Naive thymus-derived CD4-positive, alpha-beta T cell (primary cell): ENCODE results near the gene GMIP. TPM values are rescaled to one million over a fixed set of nuclear protein-coding genes. Genes with fewer than 3 reads are reported as not detected.
"Not testable (repeated sequence)": the region's sequence is repeated elsewhere in the genome, so short reads cannot be mapped to it uniquely, and the experiment has no call there.

Experiments
- ATAC-seq: fragments of 150-1000 bp; cut with Tn5 transposase; 2 replicates; pipeline ENCODE4 v1.10.0; 2021; ENCODE audit warnings: mild to moderate bottlenecking, moderate library complexity
- CTCF ChIA-PET: fragments of 350-600 bp; sonication (Branson Sonifier 250); formaldehyde crosslinking; loops from one replicate; lab custom pipeline; 2021; ENCODE audit warnings: antibody characterized with exemption; lab: Charles Lee
- POLR2A ChIA-PET: fragments of 350-600 bp; sonication (Branson Sonifier 250); formaldehyde crosslinking; loops from one replicate; lab custom pipeline; 2021; ENCODE audit warnings: antibody characterized with exemption, inconsistent platforms; lab: Charles Lee
- DNase-seq, 9 donors: peaks; one replicate each; pipeline versions ENCODE4 v3.0.0 to v3.0.0-alpha.2; 2020 to 2022; ENCODE audit warnings: mixed read lengths in 1 of 9
- H3K27ac ChIP-seq: one replicate; pipeline ENCODE4 v1.7.0; 2013; ENCODE audit warnings: mild to moderate bottlenecking, low read depth, low read length, moderate library complexity
- H3K27me3 ChIP-seq, 2 donors: one replicate each; pipeline ENCODE4 v1.7.0; 2013; ENCODE audit warnings: low read length in 2 of 2, mild to moderate bottlenecking in 2 of 2, moderate library complexity in 2 of 2; ENCODE audit not compliant: control insufficient read depth in 2 of 2, insufficient read depth in 2 of 2
- H3K36me3 ChIP-seq, 3 experiments: 1 replicate in 2 of 3; 2 replicates in 1 of 3; pipeline ENCODE4 v1.7.0; 2013; ENCODE audit warnings: low read length in 3 of 3, mild to moderate bottlenecking in 3 of 3, moderate library complexity in 1 of 3; ENCODE audit not compliant: insufficient read depth in 3 of 3, control insufficient read depth in 2 of 3
- H3K4me1 ChIP-seq, 2 donors: one replicate each; pipeline ENCODE4 v1.7.0; 2013; ENCODE audit warnings: low read length in 2 of 2, mild to moderate bottlenecking in 2 of 2, moderate library complexity in 1 of 2; ENCODE audit not compliant: control insufficient read depth in 2 of 2, insufficient read depth in 2 of 2
- H3K4me3 ChIP-seq: 2 replicates; pipeline ENCODE4 v1.7.0; 2013; ENCODE audit warnings: mild to moderate bottlenecking, low read length
- H3K9me3 ChIP-seq, 3 experiments: 1 replicate in 2 of 3; 2 replicates in 1 of 3; pipeline ENCODE4 v1.7.0; 2013; ENCODE audit warnings: low read length in 3 of 3; ENCODE audit not compliant: control insufficient read depth in 2 of 3
- H3K27ac Mint-ChIP-seq, 9 donors: one replicate each; pipeline ENCODE4 v1.8.0; 2020 to 2022; ENCODE audit warnings: mixed read lengths in 9 of 9, mild to moderate bottlenecking in 8 of 9, moderate library complexity in 5 of 9, inconsistent platforms in 2 of 9
- H3K27me3 Mint-ChIP-seq, 5 donors: one replicate each; pipeline ENCODE4 v1.8.0; 2021 to 2022; ENCODE audit warnings: mixed read lengths in 5 of 5, mild to moderate bottlenecking in 1 of 5
- H3K36me3 Mint-ChIP-seq, 5 donors: one replicate each; pipeline ENCODE4 v1.8.0; 2020 to 2022; ENCODE audit warnings: mixed read lengths in 5 of 5, mild to moderate bottlenecking in 3 of 5, inconsistent platforms in 1 of 5
- H3K4me1 Mint-ChIP-seq, 7 donors: one replicate each; pipeline ENCODE4 v1.8.0; 2020 to 2022; ENCODE audit warnings: mixed read lengths in 7 of 7, mild to moderate bottlenecking in 3 of 7, inconsistent platforms in 1 of 7
- H3K4me3 Mint-ChIP-seq, 10 donors: one replicate each; pipeline ENCODE4 v1.8.0; 2020 to 2022; ENCODE audit warnings: mild to moderate bottlenecking in 10 of 10, mixed read lengths in 10 of 10, moderate library complexity in 6 of 10, inconsistent platforms in 2 of 10
- H3K9me3 Mint-ChIP-seq, 11 donors: one replicate each; pipeline ENCODE4 v1.8.0; 2020 to 2022; ENCODE audit warnings: mixed read lengths in 11 of 11, mild to moderate bottlenecking in 4 of 11, inconsistent platforms in 1 of 11, moderate library complexity in 1 of 11
- intact Hi-C, 2 donors: fragments of 100-400 bp; cut with micrococcal nuclease; formaldehyde crosslinking; loops; one replicate each; pipeline ENCODE4 v1.15.1; 2023
- polyA plus RNA-seq, 2 donors: library from polyadenylated mRNA; unstranded; fragments of 300-500 nt; fragmentation: Illumina TruSeq; gene quantifications; one replicate each; pipeline ENCODE4 v1.2.3, GENCODE V29; 2021
- total RNA-seq, 6 experiments: library from RNA in 5 of 6; stranded (reverse) in 5 of 6; gene quantifications; 1 replicate in 5 of 6; 2 replicates in 1 of 6; pipeline ENCODE4 v1.2.3 and lab custom pipeline; 2021 to 2026

Gene GMIP, protein sequence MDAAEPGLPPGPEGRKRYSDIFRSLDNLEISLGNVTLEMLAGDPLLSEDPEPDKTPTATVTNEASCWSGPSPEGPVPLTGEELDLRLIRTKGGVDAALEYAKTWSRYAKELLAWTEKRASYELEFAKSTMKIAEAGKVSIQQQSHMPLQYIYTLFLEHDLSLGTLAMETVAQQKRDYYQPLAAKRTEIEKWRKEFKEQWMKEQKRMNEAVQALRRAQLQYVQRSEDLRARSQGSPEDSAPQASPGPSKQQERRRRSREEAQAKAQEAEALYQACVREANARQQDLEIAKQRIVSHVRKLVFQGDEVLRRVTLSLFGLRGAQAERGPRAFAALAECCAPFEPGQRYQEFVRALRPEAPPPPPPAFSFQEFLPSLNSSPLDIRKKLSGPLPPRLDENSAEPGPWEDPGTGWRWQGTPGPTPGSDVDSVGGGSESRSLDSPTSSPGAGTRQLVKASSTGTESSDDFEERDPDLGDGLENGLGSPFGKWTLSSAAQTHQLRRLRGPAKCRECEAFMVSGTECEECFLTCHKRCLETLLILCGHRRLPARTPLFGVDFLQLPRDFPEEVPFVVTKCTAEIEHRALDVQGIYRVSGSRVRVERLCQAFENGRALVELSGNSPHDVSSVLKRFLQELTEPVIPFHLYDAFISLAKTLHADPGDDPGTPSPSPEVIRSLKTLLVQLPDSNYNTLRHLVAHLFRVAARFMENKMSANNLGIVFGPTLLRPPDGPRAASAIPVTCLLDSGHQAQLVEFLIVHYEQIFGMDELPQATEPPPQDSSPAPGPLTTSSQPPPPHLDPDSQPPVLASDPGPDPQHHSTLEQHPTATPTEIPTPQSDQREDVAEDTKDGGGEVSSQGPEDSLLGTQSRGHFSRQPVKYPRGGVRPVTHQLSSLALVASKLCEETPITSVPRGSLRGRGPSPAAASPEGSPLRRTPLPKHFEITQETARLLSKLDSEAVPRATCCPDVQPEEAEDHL
- total RNA-seq (100 to 1,000 TPM in 3 of 5 experiments, 10 to 100 TPM in 2; 97.2 to 141 (median 109) TPM), polyA plus RNA-seq (10 to 100 TPM; 32.9 to 68.6 TPM), total RNA-seq (lab: John Stamatoyannopoulos, UW) (115 reads per million, percentile 87 among the genes with 10 or more reads in this experiment)

GRCh38 chr19:19643158-19644053 lies at the start of gene GMIP:
GMIP (minus strand) TSS chr19:19643657; CDS start chr19:19643529, 128 bp downstream.
- DNase-seq (peak; percentile 82 to 91 (median 88)), ATAC-seq (peak; percentile 94)
- Histone ChIP-seq H3K9me3 (no peaks in the 10 kb centered on the region), H3K36me3 (peaks cover 0 to 72% (median 7%) of the 10 kb centered on the region in 3 experiments), H3K27ac (peak within 1 kb of the TSS; percentile 89), H3K4me1 (peaks cover 10 to 18% of the 10 kb centered on the region in 2 donors), H3K4me3 (peak within 1 kb of the TSS; percentile 82), H3K27me3 (no peaks in the 10 kb centered on the region)
- intact Hi-C loops = loop anchor here (1.0 to 5.0 kb wide), 12 partner anchors 15 to 316 kb away; partner anchors contain the start of genes ATP13A1 (in 2 of the 2), LPAR2 (in 2 of the 2), PBX4 (in 2 of the 2) and ZNF101 (in 1 of the 2)
- ChIA-PET CTCF (interaction anchor here (0.7 to 1.6 kb wide), 7 partner anchors 26 to 314 kb away, joined by 3 to 25 read pairs (median 5); partner anchors contain the start of genes YJEFN3 and ZNF101), POLR2A (interaction anchor here (0.7 to 3.2 kb wide), 19 partner anchors 10 to 222 kb away, joined by 3 to 30 read pairs (median 4); partner anchors contain the start of genes ATP13A1, YJEFN3, ZNF101 and ZNF253)
- H3K36me3 Mint-ChIP-seq = peaks cover 0 to 21% (median under 1%) of the 10 kb centered on the region in 5 donors
- no peaks in the 10 kb centered on the region for H3K27me3 Mint-ChIP-seq
- H3K9me3 Mint-ChIP-seq = no peaks in the 10 kb centered on the region
- peak within 1 kb of the TSS; percentile 88 to 98 (median 97) for H3K27ac Mint-ChIP-seq
- peak within 1 kb of the TSS; percentile 93 to 100 (median 98) for H3K4me3 Mint-ChIP-seq
- peaks cover 12 to 25% (median 18%) of the 10 kb centered on the region in 7 donors for H3K4me1 Mint-ChIP-seq

GRCh38 chr19:19691683-19692082 lies 48.2 kb upstream of the GMIP start:
- ChIA-PET POLR2A (interaction anchor here (0.8 to 1.6 kb wide), 5 partner anchors 10 to 28 kb away, joined by 3 to 7 read pairs (median 4); no protein-coding TSS in a partner anchor), CTCF (no interaction called here)
- H3K4me1 ChIP-seq = no peaks in the 10 kb centered on the region
- no peaks in the 10 kb centered on the region for H3K27me3 Mint-ChIP-seq
- H3K9me3 ChIP-seq = peaks cover 0 to 19% (median 0%) of the 10 kb centered on the region in 3 experiments
- no peak overlapping the region for H3K4me3 Mint-ChIP-seq
- DNase-seq (no peak), ATAC-seq (no peak)
- H3K9me3 Mint-ChIP-seq = peaks cover 0 to 42% (median 15%) of the 10 kb centered on the region in 11 donors
- H3K36me3 ChIP-seq = no peaks in the 10 kb centered on the region
- H3K4me1 Mint-ChIP-seq = no peaks in the 10 kb centered on the region
- H3K27ac Mint-ChIP-seq = no peak overlapping the region
- H3K4me3 ChIP-seq = no peak overlapping the region
- H3K27me3 ChIP-seq = no peaks in the 10 kb centered on the region
- no peak overlapping the region for H3K27ac ChIP-seq
- H3K36me3 Mint-ChIP-seq = peaks cover under 1 to 28% (median 10%) of the 10 kb centered on the region in 5 donors
- intact Hi-C loops = no loop called here

DNA sequence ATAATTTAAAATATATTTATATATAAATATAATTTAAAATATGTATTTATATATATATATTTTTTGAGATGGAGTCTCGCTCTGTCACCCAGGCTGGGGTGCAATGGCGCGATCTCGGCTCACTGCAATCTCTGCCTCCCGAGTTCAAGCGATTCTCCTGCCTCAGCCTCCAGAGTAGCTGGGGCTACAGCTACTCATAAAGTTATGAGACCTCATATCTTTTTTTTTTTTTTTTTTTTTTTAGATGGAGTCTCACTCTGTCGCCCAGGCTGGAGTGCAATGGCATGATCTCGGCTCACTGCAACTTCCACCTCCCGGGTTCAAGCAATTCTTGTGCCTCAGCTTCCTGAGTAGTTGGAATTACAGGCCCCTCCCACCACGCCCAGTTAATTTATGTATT lies 45.6 kb upstream of the GMIP start:
- H3K27ac Mint-ChIP-seq, DNase-seq, ATAC-seq, intact Hi-C loops, H3K36me3 ChIP-seq, H3K4me1 ChIP-seq, H3K4me1 Mint-ChIP-seq, H3K27me3 ChIP-seq, CTCF ChIA-PET, H3K27me3 Mint-ChIP-seq, H3K4me3 Mint-ChIP-seq, H3K27ac ChIP-seq, H3K4me3 ChIP-seq: not testable (repeated sequence)
- POLR2A ChIA-PET = interaction anchor here (1.1 to 1.5 kb wide), 3 partner anchors 20 to 24 kb away, joined by 3 to 5 read pairs (median 5); partner anchors contain the start of gene ZNF101
- H3K36me3 Mint-ChIP-seq = peaks cover 4 to 48% (median 20%) of the 10 kb centered on the region in 5 donors
- H3K9me3 Mint-ChIP-seq = peaks cover 0 to 52% (median 25%) of the 10 kb centered on the region in 11 donors
- H3K9me3 ChIP-seq = peaks cover 0 to 36% (median 0%) of the 10 kb centered on the region in 3 experiments

- intact Hi-C loops = loop anchor here in 1 of 2 donors (2.0 kb wide), 1 partner anchor 18 kb away; the partner anchor contains the start of gene ZNF101
- H3K27me3 Mint-ChIP-seq = no peaks in the 10 kb centered on the region
These were observed 43.6 kb upstream of the GMIP start for GRCh38 chr19:19687090-19687489.

GRCh38 chr19:19686580-19686979 lies 43.1 kb upstream of the GMIP start:
- ChIA-PET POLR2A (interaction anchor here (0.6 to 4.8 kb wide), 13 partner anchors 8 to 181 kb away, joined by 3 to 74 read pairs (median 4); partner anchors contain the start of genes ATP13A1, ZNF101 and ZNF14), CTCF (no interaction called here)
- no peaks in the 10 kb centered on the region for H3K27me3 ChIP-seq
- H3K4me1 ChIP-seq = no peaks in the 10 kb centered on the region
- no peak for ATAC-seq
- H3K27me3 Mint-ChIP-seq = no peaks in the 10 kb centered on the region
- intact Hi-C loops = loop anchor here in 1 of 2 donors (2.0 kb wide), 1 partner anchor 18 kb away; the partner anchor contains the start of gene ZNF101
- H3K27ac ChIP-seq = no peak overlapping the region
- H3K27ac Mint-ChIP-seq = no peak overlapping the region
- H3K9me3 ChIP-seq = peaks cover 0 to 51% (median 12%) of the 10 kb centered on the region in 3 experiments
- peaks cover 0 to 8% (median 0%) of the 10 kb centered on the region in 3 experiments for H3K36me3 ChIP-seq
- H3K9me3 Mint-ChIP-seq = peaks cover 0 to 65% (median 38%) of the 10 kb centered on the region in 11 donors
- H3K4me1 Mint-ChIP-seq = peaks cover 0 to 4% (median 0%) of the 10 kb centered on the region in 7 donors
- H3K36me3 Mint-ChIP-seq = peaks cover 14 to 64% (median 35%) of the 10 kb centered on the region in 5 donors
- H3K4me3 ChIP-seq = no peak overlapping the region
- no peak overlapping the region for H3K4me3 Mint-ChIP-seq
- DNase-seq = peak in 1 of 9 donors; percentile 34

More at GRCh38 chr19:19687090-19687489, 43.6 kb upstream of the GMIP start:
- Histone ChIP-seq H3K36me3 (peaks cover 0 to 7% (median 0%) of the 10 kb centered on the region in 3 experiments), H3K4me1 (no peaks in the 10 kb centered on the region), H3K27me3 (no peaks in the 10 kb centered on the region), H3K9me3 (peaks cover 0 to 51% (median 10%) of the 10 kb centered on the region in 3 experiments), H3K27ac (no peak overlapping the region), H3K4me3 (no peak overlapping the region)
- Mint-ChIP-seq H3K4me1 (peaks cover 0 to 4% (median 0%) of the 10 kb centered on the region in 7 donors), H3K36me3 (peaks cover 14 to 62% (median 35%) of the 10 kb centered on the region in 5 donors), H3K4me3 (no peak overlapping the region), H3K9me3 (peaks cover 0 to 60% (median 38%) of the 10 kb centered on the region in 11 donors), H3K27ac (peak overlapping the region in 4 of 9 donors; percentile 52 to 81 (median 58))
- ATAC-seq = no peak
- CTCF ChIA-PET = no interaction called here
- POLR2A ChIA-PET = interaction anchor here (0.7 to 4.8 kb wide), 11 partner anchors 9 to 181 kb away, joined by 3 to 74 read pairs (median 4); partner anchors contain the start of genes ATP13A1, ZNF101 and ZNF14
- no peak for DNase-seq
